ENCODE data around the gene SGCE.

DNA sequence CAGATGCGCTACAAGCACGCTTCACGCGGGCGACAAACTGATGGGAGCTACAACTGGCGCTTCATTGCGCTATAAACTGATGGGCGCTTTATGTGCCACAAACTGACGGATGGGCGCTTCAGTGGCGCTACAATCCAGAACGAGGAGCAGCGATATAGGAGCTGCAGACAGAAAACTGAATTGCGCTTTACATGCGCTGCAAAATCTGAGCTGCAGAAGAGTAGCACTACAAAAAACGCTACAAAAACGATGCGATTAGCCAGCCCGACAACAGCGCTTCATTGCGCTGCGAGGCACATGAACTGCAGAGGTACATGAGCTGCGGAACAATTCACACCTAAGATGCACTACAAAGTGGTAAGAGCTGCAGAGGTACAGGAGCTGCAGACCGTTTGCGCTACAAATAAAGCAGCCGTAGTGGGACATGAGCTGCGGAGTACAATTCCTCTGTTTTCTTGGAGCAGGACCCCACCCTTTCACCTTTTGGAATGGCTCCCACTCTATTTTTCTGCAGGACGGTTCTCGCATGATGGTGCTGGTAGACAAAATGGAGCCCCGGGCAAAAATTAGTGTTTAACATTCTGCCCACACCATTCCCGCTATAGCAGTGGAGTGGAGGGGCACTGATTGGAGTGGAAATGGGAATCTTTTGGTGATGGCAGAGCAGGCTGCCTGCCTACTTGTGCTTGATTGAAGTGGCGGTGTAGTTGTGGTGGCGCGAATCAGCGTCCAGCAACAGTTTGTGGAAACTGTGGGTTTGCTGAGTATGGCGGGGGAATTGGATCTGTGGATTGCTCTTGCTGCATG is 1.2 kb upstream of the SGCE start:
- TF ChIP-seq EZH2 (IDR thresholded peaks at IDR 0.05; ENCODE audit: borderline replicate concordance, low read length), result no peak
- TF ChIP-seq, protein P1, sequence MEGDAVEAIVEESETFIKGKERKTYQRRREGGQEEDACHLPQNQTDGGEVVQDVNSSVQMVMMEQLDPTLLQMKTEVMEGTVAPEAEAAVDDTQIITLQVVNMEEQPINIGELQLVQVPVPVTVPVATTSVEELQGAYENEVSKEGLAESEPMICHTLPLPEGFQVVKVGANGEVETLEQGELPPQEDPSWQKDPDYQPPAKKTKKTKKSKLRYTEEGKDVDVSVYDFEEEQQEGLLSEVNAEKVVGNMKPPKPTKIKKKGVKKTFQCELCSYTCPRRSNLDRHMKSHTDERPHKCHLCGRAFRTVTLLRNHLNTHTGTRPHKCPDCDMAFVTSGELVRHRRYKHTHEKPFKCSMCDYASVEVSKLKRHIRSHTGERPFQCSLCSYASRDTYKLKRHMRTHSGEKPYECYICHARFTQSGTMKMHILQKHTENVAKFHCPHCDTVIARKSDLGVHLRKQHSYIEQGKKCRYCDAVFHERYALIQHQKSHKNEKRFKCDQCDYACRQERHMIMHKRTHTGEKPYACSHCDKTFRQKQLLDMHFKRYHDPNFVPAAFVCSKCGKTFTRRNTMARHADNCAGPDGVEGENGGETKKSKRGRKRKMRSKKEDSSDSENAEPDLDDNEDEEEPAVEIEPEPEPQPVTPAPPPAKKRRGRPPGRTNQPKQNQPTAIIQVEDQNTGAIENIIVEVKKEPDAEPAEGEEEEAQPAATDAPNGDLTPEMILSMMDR (IDR thresholded peaks at IDR 0.05; ENCODE audit: low read length), result no peak

Measured in OCI-LY1 (cell line).